Uterus (tissue), 2 donors: Measurements from ENCODE around the gene RAB11FIP4.

Source experiments
- POLR2A ChIP-seq, 2 donors: fragments of 450-650 bp; IDR thresholded peaks; one replicate each; pipeline ENCODE4 v1.6.1; 2016; ENCODE audit warnings: antibody characterized with exemption in 2 of 2, mild to moderate bottlenecking in 1 of 2, moderate library complexity in 1 of 2
- TF ChIP-seq, protein P1 (sequence below), 4 experiments: fragments of 200-600 bp in 2 of 4; fragments of 450-650 bp in 2 of 4; sonication (generic) in 2 of 4; IDR thresholded peaks; one replicate each; pipeline ENCODE4 v1.5.1; 2016 to 2019; ENCODE audit warnings: antibody characterized with exemption in 4 of 4, mild to moderate bottlenecking in 2 of 4, moderate library complexity in 1 of 4

DNA sequence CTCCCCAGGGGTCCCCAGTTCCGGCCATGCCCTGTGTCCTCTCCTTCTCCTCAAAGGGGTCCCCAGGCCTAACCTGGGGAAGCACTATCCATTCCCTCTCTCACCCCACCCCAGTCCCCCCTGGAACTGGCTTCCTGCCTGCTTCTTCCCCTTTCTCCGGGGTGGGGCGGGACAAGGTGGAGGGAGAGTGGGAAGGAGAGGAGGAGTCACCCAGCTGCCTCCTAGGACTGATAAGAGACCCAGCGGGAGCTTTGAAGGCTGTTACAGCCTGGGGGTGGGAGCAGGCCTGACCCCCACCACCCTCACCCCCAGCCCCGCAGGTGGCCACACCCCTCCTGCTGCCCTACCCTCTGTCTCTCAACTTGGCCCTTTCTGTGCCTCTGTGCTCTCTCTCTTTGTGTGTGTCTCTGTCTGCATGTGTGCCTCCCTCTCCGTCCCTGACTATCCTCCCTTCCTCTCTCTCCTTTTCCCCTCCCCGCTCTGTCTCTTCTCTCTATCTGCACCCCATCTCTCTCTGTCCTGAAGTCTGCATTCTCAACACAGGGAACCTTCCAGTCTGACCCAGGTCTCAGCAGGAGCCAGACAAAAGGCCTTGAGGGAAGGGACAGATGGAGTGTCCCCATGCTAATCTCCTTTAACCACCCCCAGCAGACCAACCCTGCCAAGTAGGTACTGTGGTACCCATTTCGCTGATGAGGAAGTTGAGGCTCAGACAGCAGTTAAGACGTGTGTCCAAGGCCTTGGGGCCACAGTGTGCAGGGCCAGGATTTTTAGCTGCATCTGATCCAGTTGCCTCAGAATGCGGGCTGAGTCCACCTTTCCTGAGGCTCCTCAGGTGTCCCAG lies 66.1 kb downstream of the RAB11FIP4 start:
- TF ChIP-seq, protein P1, sequence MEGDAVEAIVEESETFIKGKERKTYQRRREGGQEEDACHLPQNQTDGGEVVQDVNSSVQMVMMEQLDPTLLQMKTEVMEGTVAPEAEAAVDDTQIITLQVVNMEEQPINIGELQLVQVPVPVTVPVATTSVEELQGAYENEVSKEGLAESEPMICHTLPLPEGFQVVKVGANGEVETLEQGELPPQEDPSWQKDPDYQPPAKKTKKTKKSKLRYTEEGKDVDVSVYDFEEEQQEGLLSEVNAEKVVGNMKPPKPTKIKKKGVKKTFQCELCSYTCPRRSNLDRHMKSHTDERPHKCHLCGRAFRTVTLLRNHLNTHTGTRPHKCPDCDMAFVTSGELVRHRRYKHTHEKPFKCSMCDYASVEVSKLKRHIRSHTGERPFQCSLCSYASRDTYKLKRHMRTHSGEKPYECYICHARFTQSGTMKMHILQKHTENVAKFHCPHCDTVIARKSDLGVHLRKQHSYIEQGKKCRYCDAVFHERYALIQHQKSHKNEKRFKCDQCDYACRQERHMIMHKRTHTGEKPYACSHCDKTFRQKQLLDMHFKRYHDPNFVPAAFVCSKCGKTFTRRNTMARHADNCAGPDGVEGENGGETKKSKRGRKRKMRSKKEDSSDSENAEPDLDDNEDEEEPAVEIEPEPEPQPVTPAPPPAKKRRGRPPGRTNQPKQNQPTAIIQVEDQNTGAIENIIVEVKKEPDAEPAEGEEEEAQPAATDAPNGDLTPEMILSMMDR (IDR thresholded peaks at IDR 0.05), result no peak
- no peak for TF ChIP-seq POLR2A (IDR thresholded peaks at IDR 0.05)
